ENCODE measurements around the gene ATP8A1. TPM values are rescaled to one million over a fixed set of nuclear protein-coding genes. Genes with fewer than 3 reads are reported as not detected.

ATP8A1 gene
- total RNA-seq, 3 donors from 2014 or later, result 8.1 to 14.8 (median 11.4) TPM

Other genes with a start within 250 kb of the ATP8A1 start
- gene GRXCR1, start 235.6 kb upstream of the ATP8A1 start, total RNA-seq, result not detected